ENCODE measurements around the gene IGFBP4. TPM values are rescaled to one million over a fixed set of nuclear protein-coding genes. Genes with fewer than 3 reads are reported as not detected.
"Not testable (repeated sequence)": the region's sequence is repeated elsewhere in the genome, so short reads cannot be mapped to it uniquely, and the experiment has no call there.

The IGFBP4 gene
- total RNA-seq, 2 donors from 2014 or later, result 88.7 to 315 TPM

- H3K9me3 ChIP-seq, result no peaks in the 10 kb centered on the region
- WGBS, 2 donors, result 93 to 96% methylated on average over 3 of the region's 3 CpGs
- no peak for TF ChIP-seq POLR2A (IDR thresholded peaks at IDR 0.05)
- H3K27ac ChIP-seq, result no peak overlapping the region
- H3K27me3 ChIP-seq, result no peaks in the 10 kb centered on the region
- no peaks in the 10 kb centered on the region for H3K4me1 ChIP-seq
- H3K4me3 ChIP-seq, result no peak overlapping the region
- H3K36me3 ChIP-seq (replicated peaks in 1 of 2; ENCODE audit: insufficient read depth in 1 of 2, low read depth in 2 of 2), result no peaks in the 10 kb centered on the region
- DNase-seq (no peak), ATAC-seq (no peak)
- intact Hi-C loops (cut with DNase I), result no loop called here
Observed at GRCh38 chr17:40407460-40407859, 35.8 kb upstream of the IGFBP4 start.

GRCh38 chr17:40409540-40409939, 33.7 kb upstream of the IGFBP4 start:
- H3K36me3 ChIP-seq (replicated peaks in 1 of 2; ENCODE audit: insufficient read depth in 1 of 2, low read depth in 2 of 2); H3K27ac ChIP-seq; H3K4me1 ChIP-seq; H3K4me3 ChIP-seq; H3K27me3 ChIP-seq; DNase-seq; H3K9me3 ChIP-seq; intact Hi-C loops (cut with DNase I); ATAC-seq: not testable (repeated sequence)
- 90 to 95% methylated on average over 4 of the region's 4 CpGs for WGBS, 2 donors

GRCh38 chr17:40410082-40410481, 33.2 kb upstream of the IGFBP4 start:
- no peak overlapping the region for H3K27ac ChIP-seq
- no peak for ATAC-seq
- TF ChIP-seq CTCF (IDR thresholded peaks at IDR 0.05) (no peak), POLR2A (IDR thresholded peaks at IDR 0.05) (no peak)
- WGBS, 2 donors, result 78% methylated on average over 1 of the region's 1 CpG
- intact Hi-C loops (cut with DNase I), result no loop called here
- no peaks in the 10 kb centered on the region for H3K4me1 ChIP-seq
- no peaks in the 10 kb centered on the region for H3K9me3 ChIP-seq
- no peak overlapping the region for H3K4me3 ChIP-seq
- no peak for DNase-seq
- no peaks in the 10 kb centered on the region for H3K36me3 ChIP-seq (replicated peaks in 1 of 2; ENCODE audit: insufficient read depth in 1 of 2, low read depth in 2 of 2)
- H3K27me3 ChIP-seq, result no peaks in the 10 kb centered on the region

- no peaks in the 10 kb centered on the region for H3K4me1 ChIP-seq
- intact Hi-C loops (cut with DNase I), result no loop called here
- TF ChIP-seq POLR2A (IDR thresholded peaks at IDR 0.05) (no peak), CTCF (IDR thresholded peaks at IDR 0.05) (no peak)
Observed at GRCh38 chr17:40411821-40412220, 31.4 kb upstream of the IGFBP4 start.

GRCh38 chr17:40412880-40413279, 30.4 kb upstream of the IGFBP4 start:
- Histone ChIP-seq H3K4me3 (no peak overlapping the region), H3K27ac (no peak overlapping the region), H3K4me1 (peaks cover 8% of the 10 kb centered on the region), H3K27me3 (peaks cover 0 to 6% of the 10 kb centered on the region in 2 donors), H3K36me3 (replicated peaks in 1 of 2; ENCODE audit: insufficient read depth in 1 of 2, low read depth in 2 of 2) (no peaks in the 10 kb centered on the region), H3K9me3 (no peaks in the 10 kb centered on the region)
- intact Hi-C loops (cut with DNase I), result no loop called here
- ATAC-seq (no peak), DNase-seq (no peak)
- TF ChIP-seq POLR2A (IDR thresholded peaks at IDR 0.05) (no peak), CTCF (IDR thresholded peaks at IDR 0.05) (no peak)

More at GRCh38 chr17:40411821-40412220, 31.4 kb upstream of the IGFBP4 start:
- Histone ChIP-seq H3K36me3 (replicated peaks in 1 of 2; ENCODE audit: insufficient read depth in 1 of 2, low read depth in 2 of 2) (no peaks in the 10 kb centered on the region), H3K27ac (no peak overlapping the region), H3K27me3 (no peaks in the 10 kb centered on the region), H3K9me3 (no peaks in the 10 kb centered on the region), H3K4me3 (no peak overlapping the region)
- 89 to 94% methylated on average over 4 of the region's 4 CpGs for WGBS, 2 donors
- DNase-seq, result no peak
- no peak for ATAC-seq

- H3K9me3 ChIP-seq; H3K27me3 ChIP-seq; H3K4me1 ChIP-seq; intact Hi-C loops (cut with DNase I); H3K36me3 ChIP-seq (replicated peaks in 1 of 2; ENCODE audit: insufficient read depth in 1 of 2, low read depth in 2 of 2); H3K4me3 ChIP-seq; DNase-seq; ATAC-seq; H3K27ac ChIP-seq: not testable (repeated sequence)
- 84 to 91% methylated on average over 4 of the region's 4 CpGs for WGBS, 2 donors
Observed at GRCh38 chr17:40414312-40414711, 28.9 kb upstream of the IGFBP4 start.

Measured in body of pancreas (tissue), 4 donors.